ENCODE measurements around the gene IDH2. TPM values are rescaled to one million over a fixed set of nuclear protein-coding genes. Genes with fewer than 3 reads are reported as not detected.

The IDH2 gene
- total RNA-seq, 1 experiment from 2014 or later, result 48.1 TPM

- H3K4me2 ChIP-seq (ENCODE audit: low read length), result no peak overlapping the region
- H3K27me3 ChIP-seq (ENCODE audit: insufficient read depth, low read length), result no peaks in the 10 kb centered on the region
- peaks cover 0 to 7% of the 10 kb centered on the region in 2 experiments; a peak in 3 of 4 replicates for H3K4me1 ChIP-seq (ENCODE audit: control insufficient read depth in 1 of 2, insufficient read depth in 2 of 2, low read length in 2 of 2)
- POLR2A ChIA-PET, result no interaction called here
- CTCF ChIA-PET, result interaction anchor here (1.0 to 1.4 kb wide), 2 partner anchors 88 to 148 kb away, joined by 3 read pairs; partner anchors contain the start of gene CIB1
- no peak overlapping the region for H3K27ac ChIP-seq (ENCODE audit: low read depth, low read length)
- no peak for ATAC-seq
- no peak overlapping the region for H2AFZ ChIP-seq (ENCODE audit: low read depth, low read length, poor library complexity, severe bottlenecking)
- H4K20me1 ChIP-seq (ENCODE audit: insufficient read depth), result no peaks in the 10 kb centered on the region
- intact Hi-C loops (cut with micrococcal nuclease), result loop anchor here (10.0 kb wide), 1 partner anchor 339 kb away; no protein-coding TSS in a partner anchor
- no peak for DNase-seq (ENCODE audit: low read depth, low spot score)
- no peak overlapping the region for H3K4me3 ChIP-seq (replicated peaks in 1 of 2; ENCODE audit: low read depth in 1 of 2, low read length in 2 of 2)
- no peaks in the 10 kb centered on the region for H3K79me2 ChIP-seq (ENCODE audit: insufficient read depth, low read length)
- no peaks in the 10 kb centered on the region for H3K36me3 ChIP-seq (ENCODE audit: control insufficient read depth in 1 of 2, insufficient read depth in 2 of 2, low read length in 2 of 2)
- H3K9ac ChIP-seq (ENCODE audit: low read length), result no peak overlapping the region
- no peaks in the 10 kb centered on the region for H3K9me2 ChIP-seq (ENCODE audit: insufficient read depth)
- BruUV-seq (replicated peaks), result no TSS peak
- no peaks in the 10 kb centered on the region for H3K9me3 ChIP-seq (ENCODE audit: control insufficient read depth in 1 of 2, insufficient read depth in 1 of 2, low read depth in 1 of 2, low read length in 2 of 2)
- RAD21 ChIA-PET (ENCODE audit: low non-redundant PET in 1 of 2, low total read pairs in 2 of 2, uncharacterized antibody in 2 of 2, unreplicated experiment in 2 of 2), result no interaction called here
- TF ChIP-seq EGR1 (IDR thresholded peaks at IDR 0.05; ENCODE audit: low read depth) (no peak), SP1 (IDR thresholded peaks at IDR 0.05; ENCODE audit: low read depth) (no peak), TCF7L2 (IDR thresholded peaks at IDR 0.05; ENCODE audit: borderline replicate concordance, extremely low read depth, insufficient read depth, insufficient read length) (no peak), RAD21 (IDR thresholded peaks at IDR 0.05; ENCODE audit: low read depth) (no peak), CBX3 (IDR thresholded peaks at IDR 0.05; ENCODE audit: low read depth) (no peak), ZBTB33 (IDR thresholded peaks at IDR 0.05; ENCODE audit: extremely low read depth, insufficient replicate concordance, low read length) (no peak), ATF3 (IDR thresholded peaks at IDR 0.05) (no peak), POLR2A (IDR thresholded peaks at IDR 0.05; ENCODE audit: borderline replicate concordance, extremely low read depth, insufficient read depth, insufficient read length) (no peak), FOSL1 (IDR thresholded peaks at IDR 0.05; ENCODE audit: low read depth) (no peak), ELF1 (IDR thresholded peaks at IDR 0.05; ENCODE audit: borderline replicate concordance, low read depth) (no peak), YY1 (IDR thresholded peaks at IDR 0.05; ENCODE audit: extremely low read depth, insufficient replicate concordance, low read depth, low read length) (no peak), POLR2AphosphoS5 (IDR thresholded peaks at IDR 0.05; ENCODE audit: low read depth, low read length) (no peak), JUND (IDR thresholded peaks at IDR 0.05) (no peak), REST (IDR thresholded peaks at IDR 0.05; ENCODE audit: low read depth) (no peak), SRF (IDR thresholded peaks at IDR 0.05; ENCODE audit: low read depth) (no peak)
Observed at GRCh38 chr15:90145761-90146160, 43.5 kb upstream of the IDH2 start.
